ENCODE results near the gene ALK.

- TF ChIP-seq CTCF (IDR thresholded peaks at IDR 0.05; ENCODE audit: low read length) (no peak), EZH2 (optimal IDR thresholded peaks at IDR 0.05; ENCODE audit: low read depth, low read length) (no peak), EZH2phosphoT487 (IDR thresholded peaks at IDR 0.05; ENCODE audit: low read length) (no peak)
These were observed 642.4 kb downstream of the ALK start for GRCh38 chr2:29278966-29279365.
